Measurements from ENCODE around the gene CAPN8.

The CAPN8 gene

GRCh38 chr1:223683586-223684487 lies 18.3 kb upstream of the CAPN8 start:
- TF ChIP-seq, protein P1, sequence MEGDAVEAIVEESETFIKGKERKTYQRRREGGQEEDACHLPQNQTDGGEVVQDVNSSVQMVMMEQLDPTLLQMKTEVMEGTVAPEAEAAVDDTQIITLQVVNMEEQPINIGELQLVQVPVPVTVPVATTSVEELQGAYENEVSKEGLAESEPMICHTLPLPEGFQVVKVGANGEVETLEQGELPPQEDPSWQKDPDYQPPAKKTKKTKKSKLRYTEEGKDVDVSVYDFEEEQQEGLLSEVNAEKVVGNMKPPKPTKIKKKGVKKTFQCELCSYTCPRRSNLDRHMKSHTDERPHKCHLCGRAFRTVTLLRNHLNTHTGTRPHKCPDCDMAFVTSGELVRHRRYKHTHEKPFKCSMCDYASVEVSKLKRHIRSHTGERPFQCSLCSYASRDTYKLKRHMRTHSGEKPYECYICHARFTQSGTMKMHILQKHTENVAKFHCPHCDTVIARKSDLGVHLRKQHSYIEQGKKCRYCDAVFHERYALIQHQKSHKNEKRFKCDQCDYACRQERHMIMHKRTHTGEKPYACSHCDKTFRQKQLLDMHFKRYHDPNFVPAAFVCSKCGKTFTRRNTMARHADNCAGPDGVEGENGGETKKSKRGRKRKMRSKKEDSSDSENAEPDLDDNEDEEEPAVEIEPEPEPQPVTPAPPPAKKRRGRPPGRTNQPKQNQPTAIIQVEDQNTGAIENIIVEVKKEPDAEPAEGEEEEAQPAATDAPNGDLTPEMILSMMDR (IDR thresholded peaks at IDR 0.05; ENCODE audit: low read depth, low read length): peak; percentile 59
- H3K4me3 ChIP-seq (replicated peaks in 1 of 2; ENCODE audit: low read depth in 2 of 2, low read length in 2 of 2): no peak overlapping the region
- peak; percentile 61 to 66 for DNase-seq (ENCODE audit: low read depth in 2 of 2)

GRCh38 chr1:223682502-223682901 lies 17.0 kb upstream of the CAPN8 start:
- DNase-seq (ENCODE audit: low read depth in 2 of 2): no peak
- no peak overlapping the region for H3K4me3 ChIP-seq (replicated peaks in 1 of 2; ENCODE audit: low read depth in 2 of 2, low read length in 2 of 2)
- TF ChIP-seq, protein P1 (IDR thresholded peaks at IDR 0.05; ENCODE audit: low read depth, low read length): no peak

DNA sequence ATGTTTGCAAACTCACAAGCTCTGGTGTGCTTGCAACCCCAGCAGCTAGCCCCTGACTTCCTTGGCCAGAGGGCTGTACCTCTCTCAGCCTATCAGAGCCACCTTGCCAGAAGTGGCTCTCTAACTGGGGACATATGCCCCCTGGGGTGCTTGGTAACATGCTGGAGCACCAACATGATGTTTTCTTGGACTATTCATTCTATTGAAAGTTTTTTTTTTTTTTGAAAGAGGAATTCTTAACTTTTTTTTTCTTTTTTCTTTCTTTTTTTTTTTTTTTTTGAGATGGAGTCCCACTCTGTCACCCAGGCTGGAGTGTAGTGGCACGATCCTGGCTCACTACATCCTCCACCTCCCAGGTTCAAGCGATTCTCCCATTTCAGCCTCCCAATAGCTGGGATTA lies 14.7 kb upstream of the CAPN8 start:
- no peak for DNase-seq (ENCODE audit: low read depth in 2 of 2)
- H3K4me3 ChIP-seq (replicated peaks in 1 of 2; ENCODE audit: low read depth in 2 of 2, low read length in 2 of 2): no peak overlapping the region
- TF ChIP-seq, protein P1 (IDR thresholded peaks at IDR 0.05; ENCODE audit: low read depth, low read length): no peak

GRCh38 chr1:223678841-223679240 lies 13.3 kb upstream of the CAPN8 start:
- TF ChIP-seq, protein P1 (IDR thresholded peaks at IDR 0.05; ENCODE audit: low read depth, low read length): no peak
- no peak overlapping the region for H3K4me3 ChIP-seq (replicated peaks in 1 of 2; ENCODE audit: low read depth in 2 of 2, low read length in 2 of 2)
- DNase-seq (ENCODE audit: low read depth in 2 of 2): no peak

- DNase-seq (ENCODE audit: low read depth in 2 of 2): no peak
- TF ChIP-seq, protein P1 (IDR thresholded peaks at IDR 0.05; ENCODE audit: low read depth, low read length): no peak
- no peak overlapping the region for H3K4me3 ChIP-seq (replicated peaks in 1 of 2; ENCODE audit: low read depth in 2 of 2, low read length in 2 of 2)
These were observed 8.8 kb upstream of the CAPN8 start for GRCh38 chr1:223674119-223674890.

DNA sequence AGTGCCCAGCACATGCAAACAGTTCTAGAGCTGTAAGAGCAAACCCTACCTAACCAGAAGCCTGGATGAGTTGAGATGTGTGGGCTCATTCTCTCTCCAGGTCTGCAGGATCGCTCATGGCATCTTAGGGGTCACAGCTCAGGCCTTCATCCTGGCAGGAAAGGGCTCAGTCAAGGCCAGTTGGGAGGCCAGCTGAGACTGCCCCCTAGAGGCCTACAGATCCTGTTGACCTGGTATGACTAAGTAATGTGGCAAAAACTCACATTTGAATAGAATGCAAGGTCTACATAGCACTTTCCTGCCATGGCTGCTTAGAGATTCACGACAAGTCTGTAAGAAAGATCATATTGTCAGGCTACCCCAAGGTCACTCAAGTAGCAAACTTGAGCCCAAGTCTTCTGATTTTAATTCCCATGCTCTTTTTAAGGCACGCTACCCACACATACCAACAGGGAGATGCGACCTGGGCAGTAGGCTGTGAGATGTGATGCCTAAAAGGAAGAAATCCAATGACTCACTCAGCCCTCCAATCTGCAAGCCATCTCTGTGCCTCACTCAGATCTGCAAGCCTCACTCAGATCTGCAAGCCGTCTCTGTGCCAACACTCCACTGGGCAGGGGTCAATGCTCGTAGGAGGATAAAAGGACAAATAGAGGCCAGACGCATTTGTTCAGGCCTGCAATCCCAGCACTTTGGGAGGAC lies 5.1 kb upstream of the CAPN8 start:
- DNase-seq (ENCODE audit: low read depth in 2 of 2): peak; percentile 29 to 59
- TF ChIP-seq, protein P1 (IDR thresholded peaks at IDR 0.05; ENCODE audit: low read depth, low read length): peak; percentile 65
- H3K4me3 ChIP-seq (replicated peaks in 1 of 2; ENCODE audit: low read depth in 2 of 2, low read length in 2 of 2): no peak overlapping the region

Data from cardiac fibroblast (primary cell).